ENCODE data around the gene APOL4. TPM values are rescaled to one million over a fixed set of nuclear protein-coding genes. Genes with fewer than 3 reads are reported as not detected.

The APOL4 gene
- total RNA-seq, 8 experiments from 2014 or later, result 0.08 to 32.6 (median 5.1) TPM; not detected in 1

DNA sequence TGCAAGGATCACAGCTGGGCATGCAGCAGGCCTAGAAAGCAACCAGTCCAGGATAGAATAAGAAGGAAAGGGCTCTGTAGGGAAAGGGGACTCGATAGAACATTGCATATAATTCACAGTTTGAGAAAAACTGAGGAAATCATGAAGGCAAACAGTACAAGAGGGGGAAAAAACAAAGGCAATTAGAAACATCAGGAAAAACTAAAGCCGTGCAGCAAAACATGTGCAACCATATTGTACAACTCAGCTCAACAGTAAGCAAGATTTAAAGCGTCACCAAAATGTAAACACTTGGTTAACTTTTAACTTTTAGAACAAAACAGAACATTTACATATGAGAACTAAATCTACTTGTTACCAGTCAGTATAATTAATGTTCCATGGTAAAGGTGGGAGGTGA, 49.5 kb downstream of the APOL4 start:
- in situ Hi-C loops (cut with MboI; ENCODE audit: low pct_unique_long_range_greater_than_20kb in 2 of 9, low sequenced_read_pairs in 9 of 9, unreplicated experiment in 9 of 9), result no loop called here
- Histone ChIP-seq H3K4me1 (replicated peaks in 1 of 2) (peaks cover 6 to 14% of the 10 kb centered on the region in 2 donors), H3K4me3 (no peak overlapping the region), H3K27ac (no peak overlapping the region)
- no peak for ATAC-seq (replicated peaks in 6 of 8)
- WGBS, 10 experiments, result 59 to 100% (median 68%) methylated on average over 1 to 3 of the region's 3 CpGs

- H3K27ac ChIP-seq, result no peak overlapping the region
- WGBS, 10 experiments, result 11 to 86% (median 61%) methylated on average over 1 to 3 of the region's 3 CpGs
- ATAC-seq (replicated peaks in 6 of 8), result no peak
- H3K4me1 ChIP-seq (replicated peaks in 1 of 2), result peaks cover 7 to 9% of the 10 kb centered on the region in 2 donors
- in situ Hi-C loops (cut with MboI; ENCODE audit: low pct_unique_long_range_greater_than_20kb in 2 of 9, low sequenced_read_pairs in 9 of 9, unreplicated experiment in 9 of 9), result no loop called here
- H3K4me3 ChIP-seq, result no peak overlapping the region
Measured at GRCh38 chr22:36151006-36151595, 50.5 kb downstream of the APOL4 start.

DNA sequence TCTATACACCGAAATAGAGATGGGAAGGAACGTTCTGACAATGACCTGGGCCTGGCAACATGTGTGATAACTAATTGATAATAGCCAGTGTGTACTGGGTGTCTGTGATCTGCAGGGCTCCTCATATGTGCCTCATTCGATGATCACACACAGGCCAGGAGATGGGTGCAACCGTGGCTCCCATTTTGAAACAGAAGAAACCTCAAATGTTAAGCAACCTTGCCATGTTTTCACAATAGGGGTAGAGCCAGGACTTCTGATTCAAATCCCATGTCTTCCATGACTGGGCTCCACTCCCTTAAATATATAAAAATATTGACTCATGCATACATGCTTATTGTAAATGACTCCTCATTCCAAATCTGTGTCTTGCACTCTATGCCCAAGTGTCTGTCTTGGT, 52.2 kb downstream of the APOL4 start:
- in situ Hi-C loops (cut with MboI; ENCODE audit: low pct_unique_long_range_greater_than_20kb in 2 of 9, low sequenced_read_pairs in 9 of 9, unreplicated experiment in 9 of 9), result no loop called here

GRCh38 chr22:36148411-36148810, 53.2 kb downstream of the APOL4 start:
- Histone ChIP-seq H3K4me1 (replicated peaks in 1 of 2) (peaks cover 7 to 9% of the 10 kb centered on the region in 2 donors), H3K27ac (no peak overlapping the region), H3K4me3 (no peak overlapping the region)
- in situ Hi-C loops (cut with MboI; ENCODE audit: low pct_unique_long_range_greater_than_20kb in 2 of 9, low sequenced_read_pairs in 9 of 9, unreplicated experiment in 9 of 9), result no loop called here
- no peak for ATAC-seq (replicated peaks in 6 of 8)
- 80 to 89% methylated on average over 1 to 6 of the region's 8 CpGs; no CpG with 5 or more reads in 8 of the 10 experiments for WGBS, 10 experiments

More for the DNA sequence above, 52.2 kb downstream of the APOL4 start:
- WGBS, 10 experiments, result 5 to 87% (median 59%) methylated on average over 2 to 4 of the region's 4 CpGs; no CpG with 5 or more reads in 4 of the 10 experiments
- no peak overlapping the region for H3K4me3 ChIP-seq
- H3K27ac ChIP-seq, result no peak overlapping the region
- H3K4me1 ChIP-seq (replicated peaks in 1 of 2), result peaks cover 7 to 9% of the 10 kb centered on the region in 2 donors
- ATAC-seq (replicated peaks in 6 of 8), result no peak

GRCh38 chr22:36147196-36147791, 54.3 kb downstream of the APOL4 start:
- no peak overlapping the region for H3K27ac ChIP-seq
- WGBS, 10 experiments, result 66 to 100% (median 80%) methylated on average over 1 to 8 of the region's 8 CpGs; no CpG with 5 or more reads in 3 of the 10 experiments
- in situ Hi-C loops (cut with MboI; ENCODE audit: low pct_unique_long_range_greater_than_20kb in 2 of 9, low sequenced_read_pairs in 9 of 9, unreplicated experiment in 9 of 9), result no loop called here
- no peak overlapping the region for H3K4me3 ChIP-seq
- peaks cover 7 to 9% of the 10 kb centered on the region in 2 donors for H3K4me1 ChIP-seq (replicated peaks in 1 of 2)
- ATAC-seq (replicated peaks in 6 of 8), result peak; percentile 34 to 88 (median 82)

DNA sequence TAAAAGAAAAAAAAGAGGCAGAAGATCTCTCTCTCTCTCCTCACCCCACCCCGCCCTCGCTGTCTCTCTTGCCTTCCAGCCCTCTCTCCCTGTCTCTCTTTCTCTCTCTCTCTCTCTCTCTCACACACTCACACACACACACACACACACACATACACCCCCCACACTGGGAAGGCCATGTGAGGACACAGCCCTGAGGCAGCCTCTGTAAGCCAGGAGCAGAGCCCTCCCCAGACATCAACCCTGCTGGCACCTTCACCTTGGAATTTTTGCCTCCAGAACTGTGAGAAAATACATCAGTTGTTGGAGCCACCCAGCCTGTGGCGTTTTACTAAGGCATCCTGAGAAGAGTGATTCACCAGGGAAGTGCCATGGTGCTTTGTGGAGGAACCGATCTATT, 55.7 kb downstream of the APOL4 start:
- Histone ChIP-seq H3K4me1 (replicated peaks in 1 of 2) (peaks cover 7 to 9% of the 10 kb centered on the region in 2 donors), H3K27ac (no peak overlapping the region), H3K4me3 (no peak overlapping the region)
- in situ Hi-C loops (cut with MboI; ENCODE audit: low pct_unique_long_range_greater_than_20kb in 2 of 9, low sequenced_read_pairs in 9 of 9, unreplicated experiment in 9 of 9), result no loop called here
- ATAC-seq (replicated peaks in 6 of 8), result peak in 2 of 8 experiments; percentile 31 to 40
- WGBS, 10 experiments, result 17 to 100% (median 76%) methylated on average over 1 to 2 of the region's 4 CpGs; no CpG with 5 or more reads in 5 of the 10 experiments

GRCh38 chr22:36144886-36145541, 56.6 kb downstream of the APOL4 start:
- WGBS, 10 experiments, result 0 to 40% (median 20%) methylated on average over 1 to 7 of the region's 12 CpGs; no CpG with 5 or more reads in 1 of the 10 experiments
- ATAC-seq (replicated peaks in 6 of 8), result peak; percentile 70 to 97 (median 82)
- Histone ChIP-seq H3K27ac (no peak overlapping the region), H3K4me3 (no peak overlapping the region), H3K4me1 (replicated peaks in 1 of 2) (peaks cover 7 to 9% of the 10 kb centered on the region in 2 donors)
- in situ Hi-C loops (cut with MboI; ENCODE audit: low pct_unique_long_range_greater_than_20kb in 2 of 9, low sequenced_read_pairs in 9 of 9, unreplicated experiment in 9 of 9), result no loop called here

- no peak for ATAC-seq (replicated peaks in 6 of 8)
- in situ Hi-C loops (cut with MboI; ENCODE audit: low pct_unique_long_range_greater_than_20kb in 2 of 9, low sequenced_read_pairs in 9 of 9, unreplicated experiment in 9 of 9), result no loop called here
- Histone ChIP-seq H3K4me1 (replicated peaks in 1 of 2) (peaks cover 7 to 9% of the 10 kb centered on the region in 2 donors), H3K27ac (no peak overlapping the region), H3K4me3 (no peak overlapping the region)
- WGBS, 10 experiments, result 0 to 72% (median 45%) methylated on average over 1 to 3 of the region's 4 CpGs; no CpG with 5 or more reads in 6 of the 10 experiments
Measured at GRCh38 chr22:36143956-36144355, 57.7 kb downstream of the APOL4 start.

DNA sequence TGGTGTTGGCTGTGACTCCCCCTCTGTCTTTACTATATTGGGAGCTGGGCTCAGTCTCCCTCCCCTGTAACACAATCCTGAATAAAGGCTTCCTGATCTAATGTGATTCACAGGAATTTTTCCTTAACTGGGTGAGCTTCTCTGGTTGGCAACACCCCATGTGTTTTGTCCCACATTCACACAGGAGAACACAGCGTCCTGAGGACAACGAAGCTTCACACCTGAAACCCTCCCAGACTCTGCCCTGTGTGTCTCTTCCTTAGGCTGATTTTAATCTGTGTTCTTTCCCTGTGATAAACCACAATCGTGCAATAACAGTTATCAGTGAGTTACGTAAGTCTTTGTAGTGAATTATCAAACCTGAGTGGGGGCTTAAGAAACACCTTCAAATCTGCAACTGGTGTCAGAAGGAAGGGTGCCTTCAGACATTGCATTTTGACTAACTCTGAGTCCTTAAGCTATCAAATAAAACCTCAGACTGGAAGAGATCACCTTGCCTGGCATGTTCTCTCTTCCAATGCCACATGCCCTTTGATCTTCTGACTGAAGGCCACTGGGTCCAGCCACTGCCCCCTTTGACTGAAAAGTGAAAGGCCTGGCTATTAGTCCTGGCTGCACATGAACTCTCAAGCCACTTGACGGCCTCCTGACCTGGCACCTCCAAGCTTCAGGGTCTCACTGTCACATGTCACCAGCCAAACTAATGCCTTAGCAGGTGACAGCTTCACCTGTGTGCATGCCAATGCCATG, 58.4 kb downstream of the APOL4 start:
- no peak overlapping the region for H3K27ac ChIP-seq
- 41 to 76% (median 68%) methylated on average over 2 to 4 of the region's 5 CpGs; no CpG with 5 or more reads in 4 of the 10 experiments for WGBS, 10 experiments
- H3K4me1 ChIP-seq (replicated peaks in 1 of 2), result peaks cover 7 to 9% of the 10 kb centered on the region in 2 donors
- ATAC-seq (replicated peaks in 6 of 8), result no peak
- H3K4me3 ChIP-seq, result no peak overlapping the region
- in situ Hi-C loops (cut with MboI; ENCODE audit: low pct_unique_long_range_greater_than_20kb in 2 of 9, low sequenced_read_pairs in 9 of 9, unreplicated experiment in 9 of 9), result no loop called here

GRCh38 chr22:36141481-36141880, 60.1 kb downstream of the APOL4 start:
- 47 to 83% (median 76%) methylated on average over 1 to 5 of the region's 9 CpGs; no CpG with 5 or more reads in 2 of the 10 experiments for WGBS, 10 experiments
- in situ Hi-C loops (cut with MboI; ENCODE audit: low pct_unique_long_range_greater_than_20kb in 2 of 9, low sequenced_read_pairs in 9 of 9, unreplicated experiment in 9 of 9), result no loop called here
- Histone ChIP-seq H3K4me3 (no peak overlapping the region), H3K27ac (no peak overlapping the region), H3K4me1 (replicated peaks in 1 of 2) (no peaks in the 10 kb centered on the region)
- ATAC-seq (replicated peaks in 6 of 8), result no peak
